GM06990 (cell line): ENCODE results near the gene UBE2V1.

Source experiments
- DNase-seq: peaks from one replicate; pipeline ENCODE4 v3.0.0-alpha.2; 2011; ENCODE audit not compliant: insufficient read length; ENCODE audit errors: extremely low read depth
- H3K27me3 ChIP-seq: replicated peaks from 2 replicates; pipeline ENCODE4 v1.6.0; 2011; ENCODE audit warnings: low read length; ENCODE audit not compliant: control insufficient read depth, insufficient read depth
- H3K36me3 ChIP-seq: 2 replicates; pipeline ENCODE4 v1.5.1; 2011; ENCODE audit warnings: low read length; ENCODE audit not compliant: control insufficient read depth, insufficient read depth
- H3K4me3 ChIP-seq: replicated peaks from 2 replicates; pipeline ENCODE4 v1.5.1; 2011; ENCODE audit warnings: low read depth, mild to moderate bottlenecking, control low read depth, low read length
- CTCF ChIP-seq: IDR thresholded peaks from 2 replicates; pipeline ENCODE4 v1.5.1; 2011; ENCODE audit warnings: low read length, control low read depth, mild to moderate bottlenecking, inconsistent platforms; ENCODE audit not compliant: insufficient read depth, poor library complexity, severe bottlenecking

The UBE2V1 gene

GRCh38 chr20:50056408-50056926, 56.5 kb downstream of the UBE2V1 start:
- TF ChIP-seq CTCF, result no peak
- Histone ChIP-seq H3K36me3 (no peaks in the 10 kb centered on the region), H3K27me3 (no peaks in the 10 kb centered on the region), H3K4me3 (no peak overlapping the region)
- no peak for DNase-seq

GRCh38 chr20:50055524-50056083, 57.3 kb downstream of the UBE2V1 start:
- DNase-seq, result no peak
- no peak for TF ChIP-seq CTCF
- H3K27me3 ChIP-seq, result no peaks in the 10 kb centered on the region
- no peaks in the 10 kb centered on the region for H3K36me3 ChIP-seq
- no peak overlapping the region for H3K4me3 ChIP-seq

GRCh38 chr20:50054626-50055511, 58.1 kb downstream of the UBE2V1 start:
- Histone ChIP-seq H3K27me3 (no peaks in the 10 kb centered on the region), H3K4me3 (no peak overlapping the region), H3K36me3 (no peaks in the 10 kb centered on the region)
- DNase-seq, result no peak
- no peak for TF ChIP-seq CTCF

- no peak for TF ChIP-seq CTCF
- Histone ChIP-seq H3K36me3 (no peaks in the 10 kb centered on the region), H3K4me3 (no peak overlapping the region), H3K27me3 (no peaks in the 10 kb centered on the region)
- DNase-seq, result no peak
Measured at GRCh38 chr20:50054231-50054547, 58.8 kb downstream of the UBE2V1 start.

- no peak for TF ChIP-seq CTCF
- DNase-seq, result no peak
- H3K4me3 ChIP-seq, result no peak overlapping the region
Measured at GRCh38 chr20:50053362-50054230, 59.4 kb downstream of the UBE2V1 start.

More at GRCh38 chr20:50053362-50054230, 59.4 kb downstream of the UBE2V1 start:
- no peaks in the 10 kb centered on the region for H3K27me3 ChIP-seq
- no peaks in the 10 kb centered on the region for H3K36me3 ChIP-seq
